GM19468 (cell line): Measurements from ENCODE around the gene E2F4.

Experiments used
- ATAC-seq: cut with Tn5 transposase; IDR thresholded peaks from one replicate; pipeline ENCODE4 v1.9.1; 2021; ENCODE audit warnings: mild to moderate bottlenecking, moderate library complexity, moderate number of reproducible peaks; ENCODE audit not compliant: unreplicated experiment; ENCODE audit errors: extremely low read depth

The E2F4 gene

DNA sequence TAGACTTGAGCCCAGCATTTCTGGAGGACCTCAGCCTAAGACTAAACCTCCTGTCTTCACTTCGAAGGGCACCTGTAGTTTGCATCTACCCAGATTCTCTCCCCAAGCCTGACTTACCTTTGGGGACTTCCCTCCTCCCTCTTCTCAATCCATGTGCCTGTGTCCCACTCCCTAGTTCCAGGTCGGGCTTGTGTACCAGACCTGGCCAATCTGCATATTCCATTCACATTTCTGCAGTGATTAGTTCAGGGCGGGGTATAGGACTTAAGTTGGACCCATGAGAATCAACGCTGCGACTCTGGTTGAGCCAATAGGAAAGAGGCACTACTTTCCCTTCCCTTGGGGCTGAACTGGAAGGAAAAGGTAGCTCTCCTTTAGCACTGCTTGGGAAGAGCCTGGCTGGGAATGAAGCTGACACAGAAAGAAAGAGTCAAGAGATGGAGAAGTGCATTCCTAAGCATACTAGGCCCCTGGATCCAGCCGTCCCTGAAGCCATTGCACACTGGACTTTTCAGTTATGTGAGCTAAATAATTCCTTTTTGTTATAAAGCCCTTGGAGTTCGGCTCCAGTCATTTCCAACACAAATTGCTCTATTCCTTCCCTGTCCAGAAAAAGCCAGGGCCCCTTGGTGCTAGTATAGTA is 34.7 kb upstream of the E2F4 start:
- no peak for ATAC-seq

DNA sequence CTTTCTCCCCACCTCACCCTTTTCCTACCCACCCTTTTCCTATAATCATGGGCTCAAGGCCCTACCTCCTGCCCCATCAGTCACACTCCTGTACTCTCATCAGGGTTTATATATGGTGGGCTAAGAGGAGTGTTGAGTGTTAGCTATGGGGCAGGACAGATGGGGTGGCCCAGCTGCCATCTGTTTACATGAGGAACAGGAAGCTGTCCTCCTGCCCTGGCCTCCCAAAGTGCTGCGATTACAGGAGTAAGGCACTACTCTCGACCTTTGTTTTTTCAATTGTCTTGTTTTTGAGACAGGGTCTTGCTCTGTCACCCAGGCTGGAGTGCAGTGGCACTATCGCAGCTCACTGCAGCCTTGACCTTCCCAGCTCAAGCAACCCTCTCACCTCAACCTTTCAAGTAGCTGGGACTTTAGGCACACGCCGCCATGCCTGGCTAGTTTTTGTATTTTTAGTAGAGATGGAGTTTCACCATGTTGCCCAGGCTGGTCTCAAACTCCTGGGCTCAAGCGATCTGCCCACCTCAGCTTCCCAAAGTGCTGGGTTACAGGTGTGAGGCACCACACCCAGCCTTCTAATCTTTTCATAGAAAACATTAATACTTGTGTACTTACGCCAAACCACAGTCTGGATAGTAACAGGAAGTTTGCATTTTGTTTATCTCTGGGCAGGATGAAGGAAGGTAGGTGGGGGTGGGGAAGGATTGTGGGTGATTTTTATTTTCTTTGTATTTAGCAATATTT is 33.9 kb upstream of the E2F4 start:
- ATAC-seq: no peak

DNA sequence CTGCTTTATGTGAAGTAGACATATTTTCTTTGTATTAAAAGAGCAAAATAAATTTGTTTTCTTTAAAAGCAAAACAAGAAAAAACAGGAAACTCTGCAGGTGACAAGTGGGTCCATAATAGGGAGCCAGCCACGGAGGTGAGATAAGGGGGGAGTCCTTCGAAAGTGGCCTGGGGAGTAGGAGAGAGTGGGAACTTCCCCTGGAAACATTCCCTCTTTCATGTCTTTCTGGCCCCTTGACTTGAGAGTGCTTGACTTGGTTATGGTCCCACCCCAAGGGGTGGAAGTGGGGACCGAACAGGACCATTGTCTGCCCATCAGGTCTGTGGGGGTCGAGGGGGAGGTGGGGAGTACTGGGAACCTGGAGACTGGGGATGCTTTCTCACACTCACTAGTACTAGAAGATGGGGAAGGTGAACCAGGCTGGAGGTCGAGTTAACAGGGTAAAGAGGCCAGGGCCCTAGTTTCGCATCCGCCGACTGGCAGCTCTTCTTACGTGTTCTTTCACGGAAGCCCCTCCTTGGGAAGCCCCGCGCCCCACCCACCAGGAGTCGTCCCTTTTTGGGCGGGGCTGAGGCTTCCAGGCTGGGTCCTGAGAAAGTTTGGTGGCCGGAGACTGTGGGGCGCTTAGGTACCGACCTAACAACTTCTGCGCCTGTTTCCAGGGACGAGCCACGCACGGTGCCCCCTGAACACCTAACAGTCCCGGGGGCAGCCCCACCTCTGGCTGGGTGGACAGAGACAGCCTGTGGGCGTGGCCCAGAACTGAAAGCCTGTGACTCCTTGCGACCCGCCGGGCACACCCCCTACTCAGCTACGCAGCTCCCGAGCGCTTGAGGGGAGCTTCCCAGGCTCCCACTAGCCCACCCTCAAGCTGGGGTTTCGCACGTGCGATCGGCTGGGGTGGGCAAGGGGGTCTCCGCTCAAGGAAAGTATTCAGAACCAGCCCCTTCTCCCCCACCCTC is 33.0 kb upstream of the E2F4 start:
- peak; percentile 13 for ATAC-seq

DNA sequence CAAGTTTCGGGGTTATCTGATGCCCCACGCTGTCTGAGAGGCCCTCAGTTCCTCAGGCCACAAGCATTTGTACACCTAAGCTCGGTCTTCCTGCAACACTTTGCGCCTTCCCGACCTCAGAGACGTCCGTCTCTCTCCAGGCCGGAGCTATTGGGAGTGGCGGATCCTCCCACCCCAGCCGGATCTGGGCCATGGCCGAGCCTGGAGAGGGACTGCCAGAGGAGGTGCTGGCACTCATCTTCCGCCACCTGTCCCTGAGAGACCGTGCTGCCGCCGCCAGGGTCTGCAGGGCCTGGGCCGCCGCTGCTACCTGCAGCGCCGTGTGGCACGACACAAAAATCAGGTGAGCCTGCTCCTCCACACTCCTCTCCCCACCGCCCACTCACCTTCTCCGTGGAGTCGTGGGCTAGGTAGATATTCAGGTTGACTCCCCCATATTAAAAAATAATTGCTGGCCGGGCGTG is 30.3 kb upstream of the E2F4 start:
- no peak for ATAC-seq

DNA sequence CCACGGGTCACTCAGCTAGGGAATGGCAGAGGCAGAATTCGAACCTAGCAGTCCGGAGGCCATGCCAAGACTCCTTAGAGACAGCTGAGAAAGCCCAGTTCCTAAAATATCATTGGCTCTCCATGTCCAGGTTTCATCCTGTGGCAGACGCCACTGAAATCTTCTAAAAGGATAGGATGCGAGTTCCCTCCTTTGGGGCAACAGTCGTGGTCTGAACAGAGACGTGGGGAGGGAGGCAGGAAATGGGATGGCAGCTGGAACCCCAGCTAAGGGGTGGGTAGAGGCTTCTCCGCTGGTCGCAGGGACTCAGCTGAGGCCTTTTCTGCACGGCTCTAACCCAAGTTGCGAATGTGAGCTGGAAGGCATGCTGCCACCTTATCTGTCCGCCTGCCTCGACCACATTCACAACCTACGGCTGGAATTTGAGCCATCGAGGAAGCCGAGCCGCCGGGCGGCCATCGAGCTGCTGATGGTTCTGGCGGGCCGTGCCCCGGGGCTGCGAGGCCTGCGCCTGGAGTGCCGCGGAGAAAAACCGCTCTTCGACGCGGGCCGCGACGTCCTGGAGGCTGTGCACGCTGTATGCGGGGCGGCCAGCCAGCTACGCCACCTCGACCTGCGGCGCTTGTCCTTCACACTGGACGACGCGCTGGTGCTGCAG is 29.3 kb upstream of the E2F4 start:
- no peak for ATAC-seq

DNA sequence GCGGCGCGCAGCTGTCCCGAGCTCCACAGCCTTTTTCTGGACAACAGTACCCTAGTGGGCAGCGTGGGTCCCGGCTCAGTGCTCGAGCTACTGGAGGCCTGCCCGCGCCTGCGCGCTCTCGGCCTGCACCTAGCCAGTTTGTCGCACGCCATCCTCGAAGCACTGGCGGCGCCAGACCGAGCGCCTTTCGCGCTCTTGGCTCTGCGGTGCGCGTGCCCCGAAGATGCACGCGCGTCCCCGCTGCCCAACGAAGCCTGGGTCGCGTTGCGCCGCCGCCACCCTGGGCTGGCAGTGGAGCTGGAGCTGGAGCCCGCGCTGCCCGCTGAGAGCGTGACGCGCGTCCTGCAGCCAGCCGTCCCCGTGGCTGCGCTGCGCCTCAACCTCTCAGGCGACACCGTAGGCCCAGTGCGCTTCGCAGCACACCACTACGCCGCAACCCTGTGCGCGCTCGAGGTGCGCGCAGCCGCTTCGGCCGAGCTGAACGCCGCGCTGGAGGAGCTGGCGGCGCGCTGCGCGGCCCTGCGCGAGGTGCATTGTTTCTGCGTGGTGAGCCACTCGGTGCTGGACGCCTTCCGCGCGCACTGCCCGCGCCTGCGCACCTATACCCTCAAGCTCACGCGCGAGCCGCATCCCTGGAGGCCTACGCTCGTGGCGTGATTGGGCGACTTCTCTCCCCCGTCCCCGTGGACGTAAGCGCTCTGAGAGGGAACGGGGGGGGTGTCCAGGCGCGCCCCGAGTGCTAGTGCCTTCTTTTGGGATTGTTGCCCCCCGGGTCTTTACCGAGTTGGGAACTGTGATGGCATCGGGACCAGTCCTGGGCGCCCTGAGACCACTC is 28.6 kb upstream of the E2F4 start:
- no peak for ATAC-seq

DNA sequence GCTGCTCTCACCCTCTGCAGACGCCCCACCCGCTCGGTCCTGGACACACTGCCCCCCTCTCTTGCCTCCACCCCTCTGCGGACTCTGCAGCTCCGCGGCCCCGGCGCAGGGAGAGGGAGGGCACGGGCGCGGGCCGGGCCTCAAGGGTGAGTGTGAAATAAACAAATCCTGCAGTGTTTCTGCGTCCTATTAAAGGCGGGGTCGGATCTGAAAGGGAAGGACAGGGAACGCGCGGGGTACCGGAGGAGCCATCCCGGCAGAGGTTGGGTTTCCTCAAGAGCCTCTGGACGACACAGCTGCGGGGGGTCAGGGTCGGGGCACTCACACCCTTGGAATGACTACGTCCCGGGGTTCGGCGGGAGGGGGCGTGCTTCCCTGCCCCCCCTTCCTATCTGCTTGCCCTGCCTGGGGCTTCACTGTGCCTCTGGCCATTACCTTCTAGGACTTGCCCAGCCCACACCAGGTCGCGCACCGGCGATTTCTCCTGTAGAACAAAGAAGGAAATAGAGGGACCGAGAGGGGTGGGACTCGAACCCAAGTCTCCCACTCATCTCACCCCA is 27.9 kb upstream of the E2F4 start:
- no peak for ATAC-seq

DNA sequence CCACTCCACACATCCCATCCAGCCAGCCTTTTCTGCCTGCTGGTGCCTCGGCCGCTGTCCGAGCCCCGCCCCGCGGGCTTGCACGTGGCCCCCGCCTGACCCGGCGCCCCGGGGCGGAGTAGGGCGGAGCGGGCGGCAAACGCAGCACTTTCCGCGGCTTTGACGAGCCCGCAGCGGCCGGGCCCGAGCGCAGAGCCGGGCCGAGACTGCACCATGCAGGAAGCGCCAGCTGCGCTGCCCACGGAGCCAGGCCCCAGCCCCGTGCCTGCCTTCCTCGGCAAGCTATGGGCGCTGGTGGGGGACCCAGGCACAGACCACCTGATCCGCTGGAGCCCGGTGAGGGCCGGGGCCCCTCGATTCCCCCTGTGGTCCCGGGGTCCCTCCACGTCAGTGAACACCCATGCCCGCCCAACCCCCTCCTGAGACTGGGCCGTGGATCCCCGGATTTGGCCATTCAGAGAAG is 27.3 kb upstream of the E2F4 start, which contains the start of gene HSF4:
Gene HSF4, plus strand, starts transcription at position 147 of the 463 bp plus-strand sequence. Its CDS starts 67 bp downstream, at position 214.
- no peak for ATAC-seq

DNA sequence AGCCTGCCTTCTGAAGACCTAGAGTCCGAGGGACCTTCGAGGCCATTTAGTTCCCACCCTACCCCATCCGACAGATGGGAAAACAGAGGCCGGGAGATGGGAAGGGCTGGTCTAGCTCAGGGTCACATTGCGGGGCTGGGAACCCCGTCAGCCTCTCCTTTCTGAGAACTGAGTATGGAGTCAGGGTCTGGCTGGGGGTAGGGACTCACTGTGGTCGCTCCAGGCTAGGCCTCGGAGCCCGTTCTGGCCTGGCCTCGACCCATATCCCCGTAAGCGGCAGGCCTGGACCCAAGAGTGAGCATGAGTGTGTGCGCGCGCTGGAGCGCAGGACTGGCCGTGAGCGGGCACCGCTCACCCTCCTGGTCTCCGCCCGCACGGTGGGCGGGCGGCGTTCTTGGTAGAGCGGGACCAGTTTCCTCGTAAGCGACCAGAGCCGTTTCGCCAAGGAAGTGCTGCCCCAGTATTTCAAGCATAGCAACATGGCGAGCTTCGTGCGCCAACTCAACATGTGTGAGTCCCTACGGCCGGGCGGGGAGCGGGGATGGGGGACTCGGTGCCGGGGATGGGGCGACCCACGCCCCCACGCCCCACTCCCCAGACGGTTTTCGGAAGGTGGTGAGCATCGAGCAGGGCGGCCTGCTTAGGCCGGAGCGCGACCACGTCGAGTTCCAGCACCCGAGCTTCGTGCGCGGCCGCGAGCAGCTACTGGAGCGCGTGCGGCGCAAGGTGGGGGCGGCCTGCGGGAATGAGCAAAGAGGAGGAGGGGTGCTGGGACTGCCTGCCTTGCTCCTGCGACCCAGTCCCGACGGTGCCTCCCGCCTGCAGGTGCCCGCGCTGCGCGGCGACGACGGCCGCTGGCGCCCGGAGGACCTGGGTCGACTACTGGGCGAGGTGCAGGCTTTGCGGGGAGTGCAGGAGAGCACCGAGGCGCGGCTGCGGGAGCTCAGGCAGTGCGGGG is 26.6 kb upstream of the E2F4 start:
- no peak for ATAC-seq

DNA sequence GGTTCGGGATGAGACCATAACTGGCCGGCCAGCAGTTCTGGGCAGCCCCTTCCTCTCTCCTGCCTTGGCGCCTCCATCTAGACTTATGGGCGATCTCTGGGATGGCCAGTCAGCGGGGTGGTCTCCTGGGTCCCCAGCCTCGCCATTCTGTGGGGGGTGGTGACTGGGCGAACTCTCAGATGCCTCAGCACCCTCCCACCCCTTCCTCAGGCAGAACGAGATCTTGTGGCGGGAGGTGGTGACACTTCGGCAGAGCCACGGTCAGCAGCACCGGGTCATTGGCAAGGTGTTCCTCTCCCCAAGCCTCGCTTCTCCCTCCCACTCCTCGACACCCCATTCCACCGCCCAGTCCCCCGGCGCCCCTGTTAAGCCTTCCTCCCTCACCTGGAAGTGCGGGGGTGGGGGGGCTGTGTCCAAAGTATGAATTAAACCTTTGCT is 25.8 kb upstream of the E2F4 start:
- ATAC-seq: no peak

DNA sequence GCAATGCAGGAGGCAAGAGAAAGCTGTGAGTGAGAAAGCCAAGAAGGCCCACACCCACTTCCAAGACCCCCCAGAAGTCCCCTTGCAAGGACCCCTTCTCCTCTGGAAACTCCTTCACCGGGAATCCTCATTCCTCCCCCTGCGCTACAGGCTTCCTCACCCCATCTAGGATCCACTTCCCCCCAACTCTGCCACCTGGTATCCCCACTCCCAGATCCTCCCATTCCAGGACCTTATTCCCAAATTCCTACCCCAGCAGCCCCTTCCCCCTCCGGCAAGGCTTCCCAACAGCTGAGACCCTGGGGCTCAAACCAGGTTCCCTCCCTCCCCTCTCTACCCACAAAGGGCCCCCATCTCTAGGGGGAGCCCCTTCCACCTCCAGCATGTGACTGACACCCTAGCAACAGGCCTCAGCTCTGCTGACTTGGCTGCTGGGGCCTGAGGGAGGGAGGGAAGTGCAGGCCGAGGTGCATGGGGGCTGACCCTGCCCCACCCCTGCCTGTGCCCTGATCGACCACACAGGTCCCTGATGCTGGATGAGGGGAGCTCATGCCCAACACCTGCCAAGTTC is 25.3 kb upstream of the E2F4 start:
- no peak for ATAC-seq

DNA sequence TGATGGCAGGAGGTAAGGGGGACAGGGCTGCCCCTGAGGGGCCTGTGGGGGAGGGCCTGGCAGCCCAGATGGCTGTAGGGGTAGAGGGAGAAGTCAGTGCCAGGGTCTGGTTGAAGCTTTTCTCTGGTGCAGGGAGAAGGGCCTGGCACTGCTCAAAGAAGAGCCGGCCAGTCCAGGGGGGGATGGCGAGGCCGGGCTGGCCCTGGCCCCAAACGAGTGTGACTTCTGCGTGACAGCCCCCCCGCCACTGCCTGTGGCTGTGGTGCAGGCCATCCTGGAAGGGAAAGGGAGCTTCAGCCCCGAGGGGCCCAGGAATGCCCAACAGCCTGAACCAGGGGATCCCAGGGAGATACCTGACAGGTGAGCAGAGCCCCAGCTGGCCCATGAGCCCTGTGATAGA is 24.4 kb upstream of the E2F4 start:
- no peak for ATAC-seq

DNA sequence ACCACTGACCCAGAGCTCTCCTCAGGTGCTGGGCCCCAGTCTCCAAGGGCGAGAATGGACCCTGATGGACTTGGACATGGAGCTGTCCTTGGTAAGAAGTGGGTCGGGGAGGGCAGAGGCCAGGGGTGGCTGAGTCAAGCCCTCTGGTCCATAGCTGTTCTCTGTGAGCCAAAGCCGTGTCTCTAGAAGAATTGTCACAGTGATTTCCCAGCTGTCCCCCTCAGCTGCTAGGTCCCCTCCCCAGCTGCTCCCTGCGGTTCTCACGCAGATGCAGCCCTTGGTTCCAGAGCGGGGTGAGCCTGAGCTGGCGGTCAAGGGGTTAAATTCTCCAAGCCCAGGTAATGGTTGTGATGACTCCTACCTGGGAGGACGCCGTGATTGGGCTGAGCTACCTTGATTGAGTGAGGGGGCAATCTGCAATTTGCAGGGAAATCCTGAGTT is 22.9 kb upstream of the E2F4 start:
- no peak for ATAC-seq

DNA sequence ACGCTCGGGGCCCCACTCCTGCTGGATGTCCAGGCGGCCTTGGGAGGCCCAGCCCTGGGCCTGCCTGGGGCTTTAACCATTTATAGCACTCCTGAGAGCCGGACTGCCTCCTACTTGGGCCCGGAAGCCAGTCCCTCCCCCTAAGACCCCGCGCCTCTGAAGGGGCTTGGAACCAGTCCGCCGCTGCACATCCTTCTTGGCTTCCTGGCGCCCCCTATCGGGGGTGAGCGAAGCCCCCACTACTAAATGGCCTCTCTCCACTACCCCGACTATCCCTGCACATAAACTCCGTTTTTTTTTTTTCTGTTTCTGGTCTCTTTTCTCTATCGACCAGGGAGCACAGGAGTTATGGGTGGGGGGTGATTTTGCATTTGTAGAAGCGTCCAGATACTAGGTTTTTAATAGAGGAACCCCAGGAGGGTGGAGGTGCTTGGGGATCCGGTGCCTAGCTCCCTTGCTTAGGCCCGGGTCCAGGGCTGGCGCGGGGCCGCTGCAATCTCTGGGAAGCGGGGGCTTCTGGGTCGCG is 22.2 kb upstream of the E2F4 start:
- ATAC-seq: no peak

DNA sequence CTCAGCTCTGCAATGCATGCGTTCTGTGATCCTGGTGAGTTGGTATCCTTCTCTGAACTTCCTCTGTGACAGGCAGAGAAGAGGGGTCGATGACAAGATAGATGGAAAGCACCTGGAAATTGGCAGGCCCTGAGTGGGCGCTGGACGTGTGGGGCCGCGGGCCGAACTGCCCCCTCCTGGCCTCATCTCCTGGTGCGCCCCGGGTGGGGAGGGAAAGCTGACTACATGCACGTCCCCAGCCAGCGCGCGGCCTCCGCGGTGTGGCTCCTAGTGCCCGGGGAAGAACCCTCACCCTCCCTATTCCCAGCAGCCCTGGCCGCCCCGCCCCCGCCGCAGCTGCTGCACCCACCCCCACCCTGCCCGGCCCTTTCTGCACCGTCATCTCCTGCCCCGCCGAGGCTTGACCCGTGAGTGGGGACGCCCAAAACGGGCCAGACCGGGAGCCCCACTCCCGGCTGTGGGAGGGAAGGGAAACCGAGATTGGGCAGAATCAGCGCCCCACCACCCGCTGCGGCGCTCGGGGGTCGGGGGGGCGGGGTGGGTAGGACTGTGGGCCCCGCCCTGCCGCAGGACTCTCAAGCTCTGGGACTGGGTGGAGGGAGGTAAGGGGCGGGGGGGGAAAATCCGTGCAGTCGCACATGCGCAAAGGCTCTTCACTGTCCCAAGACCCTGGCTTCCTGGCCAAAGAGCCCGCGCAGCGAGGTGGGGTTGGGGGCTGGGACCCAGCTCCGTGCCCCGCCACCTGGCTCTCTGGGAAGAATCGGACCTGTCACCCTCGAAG is 21.6 kb upstream of the E2F4 start, which contains the start of gene NOL3:
Gene NOL3, plus strand, starts transcription at position 371 of the 781 bp plus-strand sequence.
- ATAC-seq: no peak

DNA sequence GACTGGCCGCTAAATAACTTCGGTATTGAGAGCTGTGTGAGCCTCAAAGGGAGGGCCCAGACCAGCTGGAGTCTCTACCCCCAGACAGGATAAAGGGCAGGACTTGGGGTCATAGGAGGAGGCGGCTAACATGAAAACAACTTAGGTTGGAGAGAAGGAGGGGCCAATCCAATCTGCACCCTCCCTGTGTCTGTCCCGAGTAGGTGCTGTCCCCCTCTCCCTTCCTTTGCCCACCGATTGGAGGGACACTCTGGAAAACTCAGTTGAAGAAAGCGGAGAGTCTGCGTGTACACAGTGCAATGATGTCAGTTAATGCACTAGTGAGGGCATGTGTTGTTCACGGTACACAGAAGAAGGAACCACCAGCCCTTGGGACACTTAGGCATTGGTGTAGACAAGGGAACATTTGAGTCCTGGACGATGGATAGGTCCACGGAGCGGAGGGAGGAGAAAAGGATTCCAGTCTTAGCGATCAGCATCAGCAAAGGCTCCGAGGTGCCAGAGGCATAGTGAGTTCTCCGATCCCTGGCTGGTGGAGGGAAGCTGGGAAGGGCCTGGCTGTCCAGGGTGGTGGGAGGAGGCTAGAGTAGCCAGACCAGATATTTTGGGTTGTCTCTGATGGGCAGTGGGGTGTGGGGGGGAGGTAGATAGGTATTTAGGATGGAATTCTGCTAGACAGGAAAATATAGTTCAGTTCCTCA is 20.9 kb upstream of the E2F4 start:
- ATAC-seq: no peak
